HEK293 (cell line): ENCODE data around the gene SLC6A1.
A peak's percentile ranks its signal among the peaks of the same experiment; 100 is the strongest.

Experiments used
- CTCF ChIA-PET: fragments of 350-600 bp; formaldehyde crosslinking; extraction: SDS; loops from one replicate; lab custom pipeline; 2021; ENCODE audit warnings: antibody characterized with exemption; lab: Yijun Ruan, JAX
- POLR2A ChIA-PET: fragments of 300-600 bp; formaldehyde crosslinking; extraction: SDS; loops from one replicate; lab custom pipeline; 2020; ENCODE audit warnings: antibody characterized with exemption, inconsistent platforms; lab: Yijun Ruan, JAX
- H3K27ac ChIP-seq: fragments of 200-500 bp; sonication (Bioruptor generic); 2 replicates; pipeline ENCODE4 v1.5.1; 2014; ENCODE audit warnings: low read depth, low read length, control low read depth, inconsistent platforms; ENCODE audit errors: extremely low read depth
- H3K36me3 ChIP-seq, 2 experiments: fragments of 200-500 bp in 1 of 2; sonication (Bioruptor generic) in 1 of 2; 1 replicate in 1 of 2; 2 replicates in 1 of 2; pipeline ENCODE4 v1.5.1; 2014 to 2017; ENCODE audit warnings: inconsistent platforms in 2 of 2, low read length in 2 of 2; ENCODE audit not compliant: control insufficient read depth in 2 of 2, insufficient read depth in 1 of 2
- H3K4me1 ChIP-seq: fragments of 200-500 bp; sonication (Bioruptor generic); 2 replicates; pipeline ENCODE4 v1.5.1; 2014; ENCODE audit warnings: mild to moderate bottlenecking, low read length, inconsistent platforms; ENCODE audit not compliant: control insufficient read depth, insufficient read depth
- H3K4me3 ChIP-seq: 2 replicates; pipeline ENCODE4 v1.5.1; 2011; ENCODE audit warnings: low read depth, mild to moderate bottlenecking, control low read depth, low read length, moderate library complexity
- H3K9me3 ChIP-seq: fragments of 200-500 bp; sonication (Bioruptor generic); 2 replicates; pipeline ENCODE4 v1.5.1; 2014; ENCODE audit warnings: low read depth, low read length, inconsistent platforms; ENCODE audit not compliant: control insufficient read depth, insufficient read depth
- GLIS2 ChIP-seq: fragments of 450-650 bp; formaldehyde crosslinking; IDR thresholded peaks from 2 replicates; pipeline ENCODE4 v1.5.1; 2016; ENCODE audit warnings: missing biosample characterization, missing genetic modification characterization
- HOXD13 ChIP-seq: sonication (generic); formaldehyde crosslinking; IDR thresholded peaks from 2 replicates; pipeline ENCODE4 v1.8.0; 2022; ENCODE audit warnings: missing genetic modification reagents, borderline replicate concordance
- MZF1 ChIP-seq: fragments of 450-650 bp; formaldehyde crosslinking; IDR thresholded peaks from 2 replicates; pipeline ENCODE4 v1.5.1; 2017; ENCODE audit warnings: missing biosample characterization, missing genetic modification characterization, borderline replicate concordance
- OSR2 ChIP-seq: fragments of 450-650 bp; formaldehyde crosslinking; IDR thresholded peaks from 2 replicates; pipeline ENCODE4 v1.5.1; 2016; ENCODE audit warnings: missing biosample characterization, missing genetic modification characterization
- SP7 ChIP-seq: fragments of 450-650 bp; formaldehyde crosslinking; IDR thresholded peaks from 2 replicates; pipeline ENCODE4 v1.5.1; 2016; ENCODE audit warnings: missing biosample characterization, missing genetic modification characterization
- ZEB2 ChIP-seq: fragments of 450-650 bp; formaldehyde crosslinking; IDR thresholded peaks from 2 replicates; pipeline ENCODE4 v1.5.1; 2016; ENCODE audit warnings: missing biosample characterization, missing genetic modification characterization
- ZFP69B ChIP-seq: fragments of 450-650 bp; formaldehyde crosslinking; IDR thresholded peaks from 2 replicates; pipeline ENCODE4 v1.5.1; 2016; ENCODE audit warnings: missing biosample characterization, missing genetic modification characterization
- ZNF155 ChIP-seq: fragments of 450-650 bp; formaldehyde crosslinking; IDR thresholded peaks from 2 replicates; pipeline ENCODE4 v1.5.1; 2016; ENCODE audit warnings: missing biosample characterization, missing genetic modification characterization
- ZNF157 ChIP-seq: fragments of 450-650 bp; formaldehyde crosslinking; IDR thresholded peaks from 2 replicates; pipeline ENCODE4 v1.5.1; 2016; ENCODE audit warnings: missing biosample characterization, missing genetic modification characterization
- ZNF2 ChIP-seq: fragments of 450-650 bp; formaldehyde crosslinking; IDR thresholded peaks from 2 replicates; pipeline ENCODE4 v1.5.1; 2016; ENCODE audit warnings: missing biosample characterization, missing genetic modification characterization
- ZNF341 ChIP-seq: fragments of 450-650 bp; formaldehyde crosslinking; IDR thresholded peaks from 2 replicates; pipeline ENCODE4; 2016; ENCODE audit warnings: low read depth, missing biosample characterization, missing genetic modification characterization
- ZNF391 ChIP-seq: fragments of 450-650 bp; formaldehyde crosslinking; IDR thresholded peaks from 2 replicates; pipeline ENCODE4 v1.5.1; 2016; ENCODE audit warnings: low read depth, missing biosample characterization, missing genetic modification characterization, borderline replicate concordance
- ZNF501 ChIP-seq: fragments of 450-650 bp; formaldehyde crosslinking; IDR thresholded peaks from 2 replicates; pipeline ENCODE4 v1.5.1; 2016; ENCODE audit warnings: missing biosample characterization, missing genetic modification characterization
- ZNF654 ChIP-seq: fragments of 450-650 bp; formaldehyde crosslinking; IDR thresholded peaks from 2 replicates; pipeline ENCODE4 v1.5.1; 2016; ENCODE audit warnings: low read depth, missing biosample characterization, missing genetic modification characterization
- ZNF701 ChIP-seq: fragments of 450-650 bp; formaldehyde crosslinking; IDR thresholded peaks from 2 replicates; pipeline ENCODE4 v1.5.1; 2016; ENCODE audit warnings: missing biosample characterization, missing genetic modification characterization
- ZNF707 ChIP-seq: fragments of 450-650 bp; formaldehyde crosslinking; IDR thresholded peaks from 2 replicates; pipeline ENCODE4 v1.5.1; 2016; ENCODE audit warnings: missing biosample characterization, missing genetic modification characterization
- ZNF768 ChIP-seq: fragments of 450-650 bp; formaldehyde crosslinking; IDR thresholded peaks from 2 replicates; pipeline ENCODE4 v1.5.1; 2018; ENCODE audit warnings: missing biosample characterization, mild to moderate bottlenecking, missing genetic modification characterization
- ZNF830 ChIP-seq: fragments of 450-650 bp; IDR thresholded peaks from 2 replicates; pipeline ENCODE4 v1.5.0; 2018; ENCODE audit warnings: missing biosample characterization, missing genetic modification characterization, low read depth, mild to moderate bottlenecking, moderate library complexity
- ZXDB ChIP-seq: fragments of 450-650 bp; formaldehyde crosslinking; IDR thresholded peaks from 2 replicates; pipeline ENCODE4 v1.5.1; 2016; ENCODE audit warnings: missing biosample characterization, missing genetic modification characterization
- TF ChIP-seq, protein P1 (sequence below): fragments of 450-650 bp; formaldehyde crosslinking; IDR thresholded peaks from 2 replicates; pipeline ENCODE4 v1.5.1; 2016; ENCODE audit warnings: missing biosample characterization, missing genetic modification characterization
- TF ChIP-seq, protein P2 (sequence below): fragments of 450-650 bp; formaldehyde crosslinking; IDR thresholded peaks from 2 replicates; pipeline ENCODE4 v1.5.1; 2017; ENCODE audit warnings: missing biosample characterization, missing genetic modification characterization
- TF ChIP-seq, protein P3 (sequence below): sonication (generic); formaldehyde crosslinking; IDR thresholded peaks from 2 replicates; pipeline ENCODE4 v1.8.1; 2022; ENCODE audit warnings: mild to moderate bottlenecking, moderate library complexity, missing genetic modification reagents
- TF ChIP-seq, protein P4 (sequence below): fragments of 450-650 bp; formaldehyde crosslinking; IDR thresholded peaks from 2 replicates; pipeline ENCODE4 v1.5.1; 2016; ENCODE audit warnings: missing biosample characterization, missing genetic modification characterization
- TF ChIP-seq, protein P5 (sequence below): fragments of 450-650 bp; formaldehyde crosslinking; IDR thresholded peaks from 2 replicates; pipeline ENCODE4 v1.5.1; 2016; ENCODE audit warnings: missing biosample characterization, missing genetic modification characterization

Gene SLC6A1

DNA sequence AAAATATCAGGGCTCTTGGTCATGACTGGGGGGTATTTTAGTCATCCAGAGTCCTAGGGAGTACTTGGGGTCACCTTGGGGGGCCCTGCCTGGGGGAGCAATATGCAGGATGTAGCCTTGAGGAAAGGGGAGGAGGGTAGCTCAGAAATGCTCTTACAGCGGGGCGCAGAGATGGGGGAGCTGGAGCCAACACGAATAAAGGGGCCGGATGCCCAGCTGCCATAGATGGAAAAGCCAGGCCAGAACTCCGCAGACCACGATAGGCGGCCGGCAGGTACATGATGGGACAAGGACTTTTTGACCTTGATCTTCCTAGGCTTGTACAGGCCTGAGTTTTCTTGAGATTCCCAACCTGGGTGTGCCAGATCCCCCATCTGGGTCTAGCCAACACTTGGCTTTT, 47.7 kb upstream of the SLC6A1 start:
- TF ChIP-seq GLIS2 (tag by site-specific recombination) (no peak), ZNF391 (tag by site-specific recombination) (no peak), ZNF768 (tag by site-specific recombination) (no peak), ZNF501 (tag by site-specific recombination) (no peak), ZNF341 (tag by site-specific recombination) (no peak), OSR2 (no peak), ZNF157 (no peak), HOXD13 (no peak), SP7 (no peak), ZNF707 (tag by site-specific recombination) (no peak), ZNF701 (tag by site-specific recombination) (no peak), ZEB2 (no peak), ZNF155 (no peak), ZXDB (tag by site-specific recombination) (no peak), MZF1 (tag by site-specific recombination) (no peak)
- TF ChIP-seq, protein P1, sequence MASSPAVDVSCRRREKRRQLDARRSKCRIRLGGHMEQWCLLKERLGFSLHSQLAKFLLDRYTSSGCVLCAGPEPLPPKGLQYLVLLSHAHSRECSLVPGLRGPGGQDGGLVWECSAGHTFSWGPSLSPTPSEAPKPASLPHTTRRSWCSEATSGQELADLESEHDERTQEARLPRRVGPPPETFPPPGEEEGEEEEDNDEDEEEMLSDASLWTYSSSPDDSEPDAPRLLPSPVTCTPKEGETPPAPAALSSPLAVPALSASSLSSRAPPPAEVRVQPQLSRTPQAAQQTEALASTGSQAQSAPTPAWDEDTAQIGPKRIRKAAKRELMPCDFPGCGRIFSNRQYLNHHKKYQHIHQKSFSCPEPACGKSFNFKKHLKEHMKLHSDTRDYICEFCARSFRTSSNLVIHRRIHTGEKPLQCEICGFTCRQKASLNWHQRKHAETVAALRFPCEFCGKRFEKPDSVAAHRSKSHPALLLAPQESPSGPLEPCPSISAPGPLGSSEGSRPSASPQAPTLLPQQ (tag by site-specific recombination) = no peak
- TF ChIP-seq, protein P2, sequence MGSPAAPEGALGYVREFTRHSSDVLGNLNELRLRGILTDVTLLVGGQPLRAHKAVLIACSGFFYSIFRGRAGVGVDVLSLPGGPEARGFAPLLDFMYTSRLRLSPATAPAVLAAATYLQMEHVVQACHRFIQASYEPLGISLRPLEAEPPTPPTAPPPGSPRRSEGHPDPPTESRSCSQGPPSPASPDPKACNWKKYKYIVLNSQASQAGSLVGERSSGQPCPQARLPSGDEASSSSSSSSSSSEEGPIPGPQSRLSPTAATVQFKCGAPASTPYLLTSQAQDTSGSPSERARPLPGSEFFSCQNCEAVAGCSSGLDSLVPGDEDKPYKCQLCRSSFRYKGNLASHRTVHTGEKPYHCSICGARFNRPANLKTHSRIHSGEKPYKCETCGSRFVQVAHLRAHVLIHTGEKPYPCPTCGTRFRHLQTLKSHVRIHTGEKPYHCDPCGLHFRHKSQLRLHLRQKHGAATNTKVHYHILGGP (tag by site-specific recombination) = no peak
- TF ChIP-seq, protein P3, sequence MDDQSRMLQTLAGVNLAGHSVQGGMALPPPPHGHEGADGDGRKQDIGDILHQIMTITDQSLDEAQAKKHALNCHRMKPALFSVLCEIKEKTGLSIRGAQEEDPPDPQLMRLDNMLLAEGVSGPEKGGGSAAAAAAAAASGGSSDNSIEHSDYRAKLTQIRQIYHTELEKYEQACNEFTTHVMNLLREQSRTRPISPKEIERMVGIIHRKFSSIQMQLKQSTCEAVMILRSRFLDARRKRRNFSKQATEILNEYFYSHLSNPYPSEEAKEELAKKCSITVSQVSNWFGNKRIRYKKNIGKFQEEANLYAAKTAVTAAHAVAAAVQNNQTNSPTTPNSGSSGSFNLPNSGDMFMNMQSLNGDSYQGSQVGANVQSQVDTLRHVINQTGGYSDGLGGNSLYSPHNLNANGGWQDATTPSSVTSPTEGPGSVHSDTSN = no peak
- TF ChIP-seq, protein P4, sequence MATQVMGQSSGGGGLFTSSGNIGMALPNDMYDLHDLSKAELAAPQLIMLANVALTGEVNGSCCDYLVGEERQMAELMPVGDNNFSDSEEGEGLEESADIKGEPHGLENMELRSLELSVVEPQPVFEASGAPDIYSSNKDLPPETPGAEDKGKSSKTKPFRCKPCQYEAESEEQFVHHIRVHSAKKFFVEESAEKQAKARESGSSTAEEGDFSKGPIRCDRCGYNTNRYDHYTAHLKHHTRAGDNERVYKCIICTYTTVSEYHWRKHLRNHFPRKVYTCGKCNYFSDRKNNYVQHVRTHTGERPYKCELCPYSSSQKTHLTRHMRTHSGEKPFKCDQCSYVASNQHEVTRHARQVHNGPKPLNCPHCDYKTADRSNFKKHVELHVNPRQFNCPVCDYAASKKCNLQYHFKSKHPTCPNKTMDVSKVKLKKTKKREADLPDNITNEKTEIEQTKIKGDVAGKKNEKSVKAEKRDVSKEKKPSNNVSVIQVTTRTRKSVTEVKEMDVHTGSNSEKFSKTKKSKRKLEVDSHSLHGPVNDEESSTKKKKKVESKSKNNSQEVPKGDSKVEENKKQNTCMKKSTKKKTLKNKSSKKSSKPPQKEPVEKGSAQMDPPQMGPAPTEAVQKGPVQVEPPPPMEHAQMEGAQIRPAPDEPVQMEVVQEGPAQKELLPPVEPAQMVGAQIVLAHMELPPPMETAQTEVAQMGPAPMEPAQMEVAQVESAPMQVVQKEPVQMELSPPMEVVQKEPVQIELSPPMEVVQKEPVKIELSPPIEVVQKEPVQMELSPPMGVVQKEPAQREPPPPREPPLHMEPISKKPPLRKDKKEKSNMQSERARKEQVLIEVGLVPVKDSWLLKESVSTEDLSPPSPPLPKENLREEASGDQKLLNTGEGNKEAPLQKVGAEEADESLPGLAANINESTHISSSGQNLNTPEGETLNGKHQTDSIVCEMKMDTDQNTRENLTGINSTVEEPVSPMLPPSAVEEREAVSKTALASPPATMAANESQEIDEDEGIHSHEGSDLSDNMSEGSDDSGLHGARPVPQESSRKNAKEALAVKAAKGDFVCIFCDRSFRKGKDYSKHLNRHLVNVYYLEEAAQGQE (tag by site-specific recombination) = no peak
- no peaks in the 10 kb centered on the region for H3K9me3 ChIP-seq
- no peaks in the 10 kb centered on the region for H3K4me1 ChIP-seq
- H3K36me3 ChIP-seq = no peaks in the 10 kb centered on the region
- H3K27ac ChIP-seq = no peak overlapping the region
- POLR2A ChIA-PET = no interaction called here
- CTCF ChIA-PET = interaction anchor here (0.6 to 11.2 kb wide), 19 partner anchors 8 to 935 kb away, joined by 3 to 142 read pairs (median 5); no protein-coding TSS in a partner anchor
- no peak overlapping the region for H3K4me3 ChIP-seq

DNA sequence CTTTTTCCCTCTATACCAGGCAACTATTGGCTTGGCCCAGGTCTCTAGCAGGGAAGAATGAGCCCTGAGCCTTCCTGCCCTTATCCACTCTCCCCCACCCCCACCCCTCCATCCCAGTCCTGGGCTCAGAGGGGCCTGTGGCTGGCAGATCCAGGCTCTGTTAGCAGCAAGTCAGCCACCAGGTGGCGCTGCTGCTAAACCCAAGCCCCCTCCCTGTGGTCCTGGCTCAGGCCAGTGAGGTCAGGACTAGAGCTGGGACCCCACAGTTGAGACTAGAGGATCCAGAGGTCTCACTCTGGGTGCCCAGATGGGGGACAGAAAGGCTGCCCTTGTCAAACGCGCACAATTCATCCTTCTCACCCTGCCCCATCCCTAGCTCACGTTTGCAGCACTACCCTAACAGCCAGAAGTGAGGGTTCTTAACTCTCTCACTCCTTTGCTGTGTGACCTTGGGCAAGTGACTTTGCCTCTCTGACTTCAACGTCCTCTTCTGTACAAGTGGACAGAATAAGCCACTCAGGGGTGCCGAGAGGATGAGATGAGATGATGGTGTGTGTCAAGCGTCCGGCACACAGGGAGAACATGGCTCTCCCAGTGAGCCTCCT, 46.8 kb upstream of the SLC6A1 start:
- POLR2A ChIA-PET = no interaction called here

More for the DNA sequence above, 46.8 kb upstream of the SLC6A1 start:
- Histone ChIP-seq H3K4me1 (no peaks in the 10 kb centered on the region), H3K36me3 (no peaks in the 10 kb centered on the region), H3K9me3 (no peaks in the 10 kb centered on the region), H3K27ac (no peak overlapping the region), H3K4me3 (no peak overlapping the region)
- TF ChIP-seq ZNF391 (tag by site-specific recombination) = no peak
- 0 out of 2 replicates have a peak, but pooled peaks have one; percentile 20 for TF ChIP-seq ZFP69B
- peak; percentile 64 for TF ChIP-seq ZNF768 (tag by site-specific recombination)
- peak; percentile 65 for TF ChIP-seq ZNF654
- TF ChIP-seq ZNF830 (tag by site-specific recombination) = no peak
- TF ChIP-seq ZNF2 = 0 out of 2 replicates have a peak, but pooled peaks have one; percentile 52
- TF ChIP-seq, protein P5, sequence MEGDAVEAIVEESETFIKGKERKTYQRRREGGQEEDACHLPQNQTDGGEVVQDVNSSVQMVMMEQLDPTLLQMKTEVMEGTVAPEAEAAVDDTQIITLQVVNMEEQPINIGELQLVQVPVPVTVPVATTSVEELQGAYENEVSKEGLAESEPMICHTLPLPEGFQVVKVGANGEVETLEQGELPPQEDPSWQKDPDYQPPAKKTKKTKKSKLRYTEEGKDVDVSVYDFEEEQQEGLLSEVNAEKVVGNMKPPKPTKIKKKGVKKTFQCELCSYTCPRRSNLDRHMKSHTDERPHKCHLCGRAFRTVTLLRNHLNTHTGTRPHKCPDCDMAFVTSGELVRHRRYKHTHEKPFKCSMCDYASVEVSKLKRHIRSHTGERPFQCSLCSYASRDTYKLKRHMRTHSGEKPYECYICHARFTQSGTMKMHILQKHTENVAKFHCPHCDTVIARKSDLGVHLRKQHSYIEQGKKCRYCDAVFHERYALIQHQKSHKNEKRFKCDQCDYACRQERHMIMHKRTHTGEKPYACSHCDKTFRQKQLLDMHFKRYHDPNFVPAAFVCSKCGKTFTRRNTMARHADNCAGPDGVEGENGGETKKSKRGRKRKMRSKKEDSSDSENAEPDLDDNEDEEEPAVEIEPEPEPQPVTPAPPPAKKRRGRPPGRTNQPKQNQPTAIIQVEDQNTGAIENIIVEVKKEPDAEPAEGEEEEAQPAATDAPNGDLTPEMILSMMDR = peak; percentile 77
- CTCF ChIA-PET = interaction anchor here (0.5 to 11.2 kb wide), 35 partner anchors 8 to 1870 kb away, joined by 3 to 142 read pairs (median 4); partner anchors contain the start of gene GHRL
